ENCODE measurements around the gene CBR3. TPM values are rescaled to one million over a fixed set of nuclear protein-coding genes. Genes with fewer than 3 reads are reported as not detected.
"Not testable (repeated sequence)": the region's sequence is repeated elsewhere in the genome, so short reads cannot be mapped to it uniquely, and the experiment has no call there.

The CBR3 gene
- total and polyA plus RNA-seq, 4 experiments from 2014 or later: 9.2 to 24.9 (median 12.5) TPM

- no peak overlapping the region for H3K27ac ChIP-seq (ENCODE audit: low read depth, low read length)
- CTCF ChIA-PET (ENCODE audit: partially characterized antibody): no interaction called here
These were observed 37.3 kb upstream of the CBR3 start for GRCh38 chr21:36097427-36098181.

GRCh38 chr21:36098182-36098532 is 36.7 kb upstream of the CBR3 start:
- intact Hi-C loops (cut with micrococcal nuclease): no loop called here
- H3K36me3 Mint-ChIP-seq: peaks cover 5 to 7% of the 10 kb centered on the region in 2 donors
- peaks cover 0 to 14% (median 11%) of the 10 kb centered on the region in 8 donors for H3K9me3 Mint-ChIP-seq
- H3K4me1 Mint-ChIP-seq: no peaks in the 10 kb centered on the region
- H3K4me3 Mint-ChIP-seq: no peak overlapping the region
- H3K27ac ChIP-seq (ENCODE audit: low read depth, low read length): no peak overlapping the region
- H3K9me3 ChIP-seq (ENCODE audit: control insufficient read depth in 1 of 2, low read length in 2 of 2): peaks cover 0 to 9% of the 10 kb centered on the region in 2 donors
- H3K27me3 ChIP-seq (ENCODE audit: insufficient read depth, low read length): no peaks in the 10 kb centered on the region
- H3K4me3 ChIP-seq (ENCODE audit: low read length in 2 of 2): no peak overlapping the region
- no peaks in the 10 kb centered on the region for H3K4me1 ChIP-seq (ENCODE audit: insufficient read depth, low read length)
- ChIA-PET CTCF (ENCODE audit: partially characterized antibody) (no interaction called here), POLR2A (ENCODE audit: partially characterized antibody) (no interaction called here)
- H3K27ac Mint-ChIP-seq: no peak overlapping the region
- H3K27me3 Mint-ChIP-seq: peaks cover 3 to 4% of the 10 kb centered on the region in 2 donors
- no peaks in the 10 kb centered on the region for H3K36me3 ChIP-seq (ENCODE audit: insufficient read depth, low read length)
- no peak for DNase-seq

More at GRCh38 chr21:36097427-36098181, 37.3 kb upstream of the CBR3 start:
- Mint-ChIP-seq H3K27ac (no peak overlapping the region), H3K9me3 (peaks cover 0 to 19% (median 15%) of the 10 kb centered on the region in 8 donors), H3K36me3 (peaks cover 5 to 7% of the 10 kb centered on the region in 2 donors), H3K4me1 (no peaks in the 10 kb centered on the region), H3K4me3 (no peak overlapping the region), H3K27me3 (peaks cover 2 to 4% of the 10 kb centered on the region in 2 donors)
- Histone ChIP-seq H3K36me3 (ENCODE audit: insufficient read depth, low read length) (no peaks in the 10 kb centered on the region), H3K4me1 (ENCODE audit: insufficient read depth, low read length) (no peaks in the 10 kb centered on the region), H3K9me3 (ENCODE audit: control insufficient read depth in 1 of 2, low read length in 2 of 2) (peaks cover 0 to 15% of the 10 kb centered on the region in 2 donors), H3K4me3 (ENCODE audit: low read length in 2 of 2) (no peak overlapping the region), H3K27me3 (ENCODE audit: insufficient read depth, low read length) (no peaks in the 10 kb centered on the region)
- intact Hi-C loops (cut with micrococcal nuclease): no loop called here
- DNase-seq: no peak
- POLR2A ChIA-PET (ENCODE audit: partially characterized antibody): no interaction called here

DNA sequence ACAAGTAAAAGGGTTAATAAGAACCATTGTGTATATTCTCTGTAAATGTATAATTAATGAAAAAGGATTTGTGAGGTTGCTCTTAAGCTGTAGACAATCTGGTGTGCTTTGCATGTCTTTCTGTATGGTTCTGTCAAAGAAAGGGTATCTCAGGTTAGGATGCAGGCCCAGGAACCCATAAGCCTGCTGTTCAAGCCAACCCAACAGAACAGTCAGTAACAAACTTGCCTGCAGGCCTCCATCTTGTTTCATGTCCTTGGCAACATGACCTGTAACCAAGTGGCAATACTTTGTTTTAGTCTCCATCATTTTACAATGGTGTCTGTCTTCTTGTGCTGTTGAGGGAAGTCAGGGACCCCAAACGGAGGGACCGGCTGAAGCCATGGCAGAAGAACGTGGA is 35.9 kb upstream of the CBR3 start:
- ChIA-PET CTCF (ENCODE audit: partially characterized antibody) (no interaction called here), POLR2A (ENCODE audit: partially characterized antibody) (no interaction called here)
- Mint-ChIP-seq H3K4me1 (no peaks in the 10 kb centered on the region), H3K9me3 (peaks cover 0 to 6% (median 3%) of the 10 kb centered on the region in 8 donors), H3K4me3 (no peak overlapping the region), H3K36me3 (no peaks in the 10 kb centered on the region), H3K27me3 (peaks cover 4 to 8% of the 10 kb centered on the region in 2 donors), H3K27ac (no peak overlapping the region)
- Histone ChIP-seq H3K4me1 (ENCODE audit: insufficient read depth, low read length) (no peaks in the 10 kb centered on the region), H3K9me3 (ENCODE audit: control insufficient read depth in 1 of 2, low read length in 2 of 2) (peaks cover 0 to under 1% of the 10 kb centered on the region in 2 donors), H3K27me3 (ENCODE audit: insufficient read depth, low read length) (no peaks in the 10 kb centered on the region), H3K36me3 (ENCODE audit: insufficient read depth, low read length) (no peaks in the 10 kb centered on the region), H3K4me3 (ENCODE audit: low read length in 2 of 2) (no peak overlapping the region), H3K27ac (ENCODE audit: low read depth, low read length) (no peak overlapping the region)
- intact Hi-C loops (cut with micrococcal nuclease): no loop called here
- no peak for DNase-seq

GRCh38 chr21:36099695-36100211 is 35.1 kb upstream of the CBR3 start:
- H3K4me3 Mint-ChIP-seq; H3K36me3 ChIP-seq (ENCODE audit: insufficient read depth, low read length); H3K9me3 Mint-ChIP-seq; intact Hi-C loops (cut with micrococcal nuclease); H3K27me3 ChIP-seq (ENCODE audit: insufficient read depth, low read length); H3K36me3 Mint-ChIP-seq; H3K27ac ChIP-seq (ENCODE audit: low read depth, low read length); POLR2A ChIA-PET (ENCODE audit: partially characterized antibody); H3K4me3 ChIP-seq (ENCODE audit: low read length in 2 of 2); H3K27ac Mint-ChIP-seq; H3K4me1 Mint-ChIP-seq; H3K9me3 ChIP-seq (ENCODE audit: control insufficient read depth in 1 of 2, low read length in 2 of 2); DNase-seq; H3K4me1 ChIP-seq (ENCODE audit: insufficient read depth, low read length): not testable (repeated sequence)
- CTCF ChIA-PET (ENCODE audit: partially characterized antibody): interaction anchor here (1.2 to 5.5 kb wide), 2 partner anchors 14 to 39 kb away, joined by 4 to 35 read pairs; partner anchors contain the start of gene SETD4
- peaks cover 9 to 14% of the 10 kb centered on the region in 2 donors for H3K27me3 Mint-ChIP-seq

GRCh38 chr21:36100971-36101641 is 33.8 kb upstream of the CBR3 start:
- H3K4me3 Mint-ChIP-seq: no peak overlapping the region
- POLR2A ChIA-PET (ENCODE audit: partially characterized antibody): no interaction called here

GRCh38 chr21:36103434-36103833 is 31.4 kb upstream of the CBR3 start:
- H3K4me1 Mint-ChIP-seq: peaks cover 0 to 4% (median under 1%) of the 10 kb centered on the region in 4 donors
- no peak overlapping the region for H3K4me3 Mint-ChIP-seq
- ChIA-PET CTCF (ENCODE audit: partially characterized antibody) (interaction anchor here (0.7 to 5.5 kb wide), 4 partner anchors 10 to 75 kb away, joined by 3 to 35 read pairs (median 4); partner anchors contain the start of gene SETD4), POLR2A (ENCODE audit: partially characterized antibody) (no interaction called here)
- Histone ChIP-seq H3K4me1 (ENCODE audit: insufficient read depth, low read length) (no peaks in the 10 kb centered on the region), H3K36me3 (ENCODE audit: insufficient read depth, low read length) (no peaks in the 10 kb centered on the region), H3K27me3 (ENCODE audit: insufficient read depth, low read length) (peaks cover 8% of the 10 kb centered on the region), H3K4me3 (ENCODE audit: low read length in 2 of 2) (no peak overlapping the region), H3K27ac (ENCODE audit: low read depth, low read length) (no peak overlapping the region), H3K9me3 (ENCODE audit: control insufficient read depth in 1 of 2, low read length in 2 of 2) (no peaks in the 10 kb centered on the region)
- DNase-seq: no peak
- intact Hi-C loops (cut with micrococcal nuclease): no loop called here
- H3K27me3 Mint-ChIP-seq: peaks cover 20 to 38% of the 10 kb centered on the region in 2 donors
- H3K9me3 Mint-ChIP-seq: no peaks in the 10 kb centered on the region
- no peaks in the 10 kb centered on the region for H3K36me3 Mint-ChIP-seq
- H3K27ac Mint-ChIP-seq: no peak overlapping the region

More at GRCh38 chr21:36100971-36101641, 33.8 kb upstream of the CBR3 start:
- Histone ChIP-seq H3K4me3 (ENCODE audit: low read length in 2 of 2) (no peak overlapping the region), H3K27me3 (ENCODE audit: insufficient read depth, low read length) (peaks cover 3% of the 10 kb centered on the region), H3K4me1 (ENCODE audit: insufficient read depth, low read length) (no peaks in the 10 kb centered on the region), H3K9me3 (ENCODE audit: control insufficient read depth in 1 of 2, low read length in 2 of 2) (no peaks in the 10 kb centered on the region), H3K27ac (ENCODE audit: low read depth, low read length) (no peak overlapping the region), H3K36me3 (ENCODE audit: insufficient read depth, low read length) (no peaks in the 10 kb centered on the region)
- Mint-ChIP-seq H3K36me3 (no peaks in the 10 kb centered on the region), H3K27me3 (peaks cover 17 to 26% of the 10 kb centered on the region in 2 donors), H3K27ac (no peak overlapping the region), H3K9me3 (no peaks in the 10 kb centered on the region), H3K4me1 (peaks cover 0 to 4% (median under 1%) of the 10 kb centered on the region in 4 donors)
- DNase-seq: no peak
- intact Hi-C loops (cut with micrococcal nuclease): no loop called here
- CTCF ChIA-PET (ENCODE audit: partially characterized antibody): interaction anchor here (0.7 to 5.5 kb wide), 4 partner anchors 12 to 41 kb away, joined by 3 to 35 read pairs (median 4); partner anchors contain the start of gene SETD4
